Hepatic stellate cell (primary cell): ENCODE data around the gene SEMA3G.

ENCODE experiments used
- DNase-seq: peaks from one replicate; pipeline ENCODE4 v3.0.0; 2011; ENCODE audit warnings: low spot score

The SEMA3G gene

DNA sequence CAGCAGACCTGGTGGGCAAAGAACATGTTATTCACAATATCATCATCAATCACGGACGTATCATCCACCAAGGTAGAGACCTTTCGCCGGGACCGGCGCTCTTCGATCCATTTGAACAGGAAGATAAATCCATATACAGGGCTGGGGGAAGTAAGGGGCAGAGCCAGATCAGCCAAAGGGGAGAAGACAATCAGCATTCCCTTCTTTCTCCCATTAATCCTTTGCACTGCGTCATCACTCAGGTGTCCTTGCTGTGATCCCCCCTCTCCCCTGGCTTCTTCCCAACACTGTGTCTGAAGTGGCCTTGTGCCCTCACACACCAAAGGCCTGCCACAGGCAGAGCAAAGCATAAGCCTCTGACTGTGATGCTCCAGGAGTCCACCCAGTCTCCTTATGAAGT, 36.4 kb downstream of the SEMA3G start:
- no peak for DNase-seq

- no peak for DNase-seq
Observed at GRCh38 chr3:52407779-52408178, 37.1 kb downstream of the SEMA3G start.

GRCh38 chr3:52406791-52407510, 38.0 kb downstream of the SEMA3G start:
- no peak for DNase-seq

- DNase-seq = no peak
Observed at GRCh38 chr3:52406231-52406661, 38.7 kb downstream of the SEMA3G start.

DNA sequence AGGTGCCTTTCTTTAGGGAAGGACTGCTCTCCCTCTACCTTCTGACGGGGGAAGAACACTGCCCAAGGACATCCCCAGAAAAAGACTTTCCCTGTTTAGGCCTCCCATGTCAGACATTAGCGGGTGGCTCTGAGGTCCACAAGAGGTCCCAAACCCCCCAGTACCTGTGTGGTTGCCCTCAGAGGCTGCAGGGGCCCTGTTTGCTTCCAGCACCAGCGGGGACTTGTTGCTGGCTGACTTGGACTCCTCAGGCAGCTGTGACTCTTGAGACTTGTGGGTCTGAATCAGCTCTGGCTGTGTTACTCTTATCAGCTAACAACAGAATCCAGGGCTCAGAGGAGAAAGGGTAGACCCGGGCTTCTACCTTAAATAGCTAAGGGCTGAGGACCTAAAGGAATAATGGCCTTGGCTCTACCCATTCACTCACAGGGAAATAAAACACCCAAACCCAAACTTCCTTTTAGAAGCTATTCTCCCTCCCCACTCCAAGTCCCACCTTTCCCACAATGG, 39.2 kb downstream of the SEMA3G start:
- DNase-seq = no peak

- no peak for DNase-seq
Observed at GRCh38 chr3:52405066-52405465, 39.8 kb downstream of the SEMA3G start.

GRCh38 chr3:52404391-52404790, 40.5 kb downstream of the SEMA3G start:
- DNase-seq = no peak

DNA sequence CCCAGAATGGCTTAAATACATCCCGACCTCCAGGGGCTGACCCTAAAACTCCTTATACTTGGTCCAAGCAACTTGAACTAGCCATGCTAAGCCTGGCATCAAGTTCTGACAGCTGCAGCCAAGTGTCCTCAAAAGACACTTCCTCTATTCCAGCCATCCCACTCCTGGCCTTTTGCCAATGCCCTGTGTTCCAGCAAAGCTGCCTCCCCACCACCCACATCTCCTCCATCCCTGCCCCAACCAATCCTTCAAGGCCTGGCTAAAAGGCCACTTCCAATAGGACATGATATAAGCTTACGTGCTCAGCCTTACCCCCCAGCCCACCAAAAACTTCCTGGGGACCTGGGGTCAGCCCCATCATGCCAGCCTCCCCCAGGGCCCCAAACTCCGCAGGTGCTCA, 40.9 kb downstream of the SEMA3G start:
- DNase-seq = no peak

GRCh38 chr3:52403271-52403841, 41.5 kb downstream of the SEMA3G start:
- no peak for DNase-seq

GRCh38 chr3:52402706-52403270, 42.1 kb downstream of the SEMA3G start:
- DNase-seq = no peak

DNA sequence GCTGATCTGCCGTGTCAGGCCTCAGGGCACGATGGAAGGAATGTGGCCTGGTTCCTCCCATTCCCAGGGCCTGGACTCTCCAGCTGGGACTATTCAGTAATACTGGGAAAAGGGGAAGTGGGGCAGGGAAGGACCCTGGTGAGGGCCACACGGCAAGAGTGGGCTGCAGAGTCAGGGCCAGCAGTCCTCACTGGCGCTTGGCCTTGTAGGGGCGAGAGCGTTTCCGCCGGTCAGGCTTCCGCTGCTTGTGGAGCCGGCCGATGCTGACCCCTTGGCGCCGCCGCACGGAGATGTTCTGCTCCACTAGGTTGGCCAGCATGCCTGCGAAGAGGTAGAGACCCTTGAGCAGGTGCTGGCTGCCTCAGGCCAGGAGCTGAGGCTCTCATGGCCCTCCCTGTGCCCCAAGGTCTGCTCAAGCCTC, 42.8 kb downstream of the SEMA3G start:
- no peak for DNase-seq

- no peak for DNase-seq
Observed at GRCh38 chr3:52401551-52401950, 43.4 kb downstream of the SEMA3G start.

GRCh38 chr3:52401021-52401420, 43.9 kb downstream of the SEMA3G start:
- no peak for DNase-seq

DNA sequence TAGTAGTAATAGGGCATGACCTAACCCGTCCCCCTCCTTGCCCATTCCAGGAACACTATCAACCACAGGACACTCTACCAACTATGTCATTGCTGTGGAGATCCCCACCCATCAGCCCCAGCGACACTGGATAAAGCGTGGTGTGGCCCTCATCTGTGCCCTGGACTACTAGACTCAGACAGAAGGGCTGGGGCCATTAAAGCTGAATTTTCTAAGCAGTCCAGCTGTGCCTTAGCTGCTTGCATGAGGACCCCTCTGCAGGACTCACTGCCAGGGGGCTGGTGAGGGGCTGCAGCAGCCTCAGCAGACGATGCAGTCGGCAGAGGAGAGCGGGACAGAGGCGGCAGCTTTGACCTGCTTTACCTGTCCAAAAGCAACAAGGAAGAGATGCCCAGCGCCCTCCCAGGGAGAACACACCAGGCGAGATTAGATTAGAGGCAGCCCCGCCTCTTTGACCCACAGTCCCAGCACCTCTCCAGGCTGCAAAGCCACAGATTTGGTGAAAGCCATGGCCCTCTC, 44.6 kb downstream of the SEMA3G start:
- no peak for DNase-seq

- DNase-seq = no peak
Observed at GRCh38 chr3:52399593-52399992, 45.3 kb downstream of the SEMA3G start.

DNA sequence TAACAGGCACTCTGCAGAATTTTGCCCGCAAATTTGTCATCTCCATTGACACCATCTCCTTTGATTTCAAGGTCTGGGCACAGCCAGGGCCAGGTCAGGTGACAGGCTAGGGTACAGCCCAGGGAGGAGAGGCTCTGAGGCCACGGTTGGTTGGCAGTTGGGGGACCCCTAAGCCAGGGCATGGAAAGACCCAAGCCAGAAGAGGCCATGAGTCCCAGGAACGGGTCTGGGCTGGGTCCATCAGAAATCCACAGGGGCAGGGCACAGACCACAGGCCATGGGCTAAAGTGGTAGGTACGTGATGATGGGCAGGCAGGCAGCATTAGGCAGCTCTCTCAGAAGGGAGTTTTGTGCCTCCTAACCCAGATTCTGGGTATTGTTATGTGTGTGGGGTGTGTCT, 45.8 kb downstream of the SEMA3G start:
- no peak for DNase-seq

- DNase-seq = no peak
Observed at GRCh38 chr3:52398670-52399081, 46.2 kb downstream of the SEMA3G start.

DNA sequence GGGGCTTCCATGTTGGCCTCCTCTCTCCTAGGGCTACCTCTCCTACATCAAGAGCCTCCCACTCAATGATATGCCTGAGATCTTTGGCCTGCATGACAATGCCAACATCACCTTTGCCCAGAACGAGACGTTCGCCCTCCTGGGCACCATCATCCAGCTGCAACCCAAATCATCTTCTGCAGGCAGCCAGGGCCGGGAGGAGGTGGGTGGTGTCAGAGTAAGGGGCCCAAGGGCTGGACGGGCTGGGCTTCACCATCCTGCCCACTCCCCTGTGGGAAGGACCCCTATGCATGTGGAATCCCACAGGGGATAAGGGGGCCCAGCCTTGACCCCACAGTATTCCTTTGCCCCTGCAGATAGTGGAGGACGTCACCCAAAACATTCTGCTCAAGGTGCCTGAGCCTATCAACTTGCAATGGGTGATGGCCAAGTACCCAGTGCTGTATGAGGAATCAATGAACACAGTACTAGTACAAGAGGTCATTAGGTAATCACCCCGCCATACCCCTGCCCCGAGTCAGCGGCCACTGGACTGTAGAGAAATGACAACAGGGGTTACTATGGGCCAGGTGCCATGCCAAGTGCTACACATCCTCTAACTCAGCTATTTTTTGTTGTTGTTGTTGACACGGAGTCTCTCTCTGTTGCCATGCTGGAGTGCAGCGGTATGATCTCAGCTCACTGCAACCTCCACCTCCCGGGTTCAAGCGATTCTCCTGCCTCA, 47.1 kb downstream of the SEMA3G start:
- no peak for DNase-seq

GRCh38 chr3:52396907-52397591, 47.9 kb downstream of the SEMA3G start:
- no peak for DNase-seq

- no peak for DNase-seq
Observed at GRCh38 chr3:52396011-52396906, 48.6 kb downstream of the SEMA3G start.

- no peak for DNase-seq
Observed at GRCh38 chr3:52395503-52395865, 49.4 kb downstream of the SEMA3G start.
